ENCODE measurements around the gene BCR. TPM values are rescaled to one million over a fixed set of nuclear protein-coding genes. Genes with fewer than 3 reads are reported as not detected.

The BCR gene
- total and polyA plus RNA-seq, 2 of the 8 experiments (the other 6 are each of a cell fraction or from before 2014, with no cell fraction given), result 66.7 to 130 TPM

DNA sequence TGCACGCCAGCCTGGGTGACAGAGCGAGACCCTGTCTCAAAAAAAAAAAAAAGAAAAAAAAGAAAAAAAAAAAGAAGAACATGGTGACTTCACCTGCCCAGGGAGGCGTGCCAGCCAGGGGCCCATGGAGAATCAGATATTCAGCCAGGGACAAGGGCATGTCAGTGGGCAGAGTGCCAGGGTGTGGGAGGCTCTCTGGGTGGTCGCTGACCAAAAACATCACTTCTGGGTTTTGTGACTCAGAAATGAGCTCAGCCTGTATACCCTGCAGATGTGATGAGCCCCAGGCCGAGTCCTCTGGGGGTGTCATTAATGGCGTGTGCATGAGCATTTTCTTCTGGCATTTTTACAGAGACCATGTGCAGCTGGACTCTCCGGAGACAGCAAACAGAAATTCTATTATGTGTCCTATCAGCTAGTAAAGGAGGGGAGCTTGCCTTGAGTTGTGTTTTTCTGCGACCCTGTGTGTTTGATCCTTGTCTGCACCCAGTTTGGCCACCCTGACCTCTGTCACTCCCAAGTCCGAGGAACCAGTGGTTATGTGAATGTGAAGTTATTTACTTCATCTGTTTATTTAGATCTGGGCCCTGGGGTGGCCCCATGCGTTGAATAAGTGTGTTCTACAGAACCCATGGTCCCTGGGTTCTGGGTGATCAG, 53.6 kb downstream of the BCR start:
- H3K79me1 ChIP-seq (ENCODE audit: low read depth, low read length), result peaks cover 35% of the 10 kb centered on the region
- H2BK120ac ChIP-seq (replicated peaks; ENCODE audit: low read depth, low read length), result no peak overlapping the region
- no peak overlapping the region for H3K23ac ChIP-seq (ENCODE audit: insufficient read length)
- no peaks in the 10 kb centered on the region; a peak in 1 of 8 replicates for H3K36me3 ChIP-seq (ENCODE audit: control insufficient read depth in 2 of 4, insufficient read depth in 4 of 4, low read length in 3 of 4)
- H2AFZ ChIP-seq (ENCODE audit: low read length), result no peak overlapping the region
- H3K4me1 ChIP-seq (replicated peaks in 1 of 4; ENCODE audit: control insufficient read depth in 3 of 4, insufficient read depth in 4 of 4, low read length in 3 of 4), result peaks cover 24 to 52% (median 39%) of the 10 kb centered on the region in 4 experiments
- H2BK12ac ChIP-seq (ENCODE audit: low read depth, low read length), result no peak overlapping the region
- no peak overlapping the region for H4K8ac ChIP-seq (ENCODE audit: extremely low read depth, insufficient read depth, low read length)
- no peak overlapping the region for H3K4ac ChIP-seq (replicated peaks; ENCODE audit: insufficient read length, low read depth, low read length)
- 90% methylated on average over 10 of the region's 10 CpGs; no CpG with 5 or more reads in 1 of the 2 experiments for WGBS, 2 experiments (ENCODE audit: extremely low coverage in 1 of 2, insufficient coverage in 1 of 2, insufficient read length in 1 of 2, insufficient replicate concordance in 2 of 2, low coverage in 1 of 2, low lambda C conversion rate in 2 of 2, missing lambda C conversion rate in 1 of 2)
- H4K20me1 ChIP-seq (replicated peaks in 1 of 2; ENCODE audit: control insufficient read depth in 1 of 2, insufficient read depth in 2 of 2, low read length in 2 of 2), result peaks cover 12 to 18% of the 10 kb centered on the region in 2 experiments
- peaks cover 3% of the 10 kb centered on the region; the same call in 1 of the 2 replicates for H3K23me2 ChIP-seq (ENCODE audit: low read depth, low read length)
- H3K14ac ChIP-seq (ENCODE audit: insufficient read length), result no peak overlapping the region
- H3K4me3 ChIP-seq (ENCODE audit: extremely low read depth in 1 of 4, insufficient read depth in 2 of 4, low read depth in 3 of 4, low read length in 4 of 4), result no peak overlapping the region
- no peaks in the 10 kb centered on the region; a peak in 1 of 4 replicates for H3K9me3 ChIP-seq (ENCODE audit: insufficient read depth in 2 of 2, low read depth in 1 of 2, low read length in 1 of 2)
- ChIA-PET POLR2A (ENCODE audit: partially characterized antibody) (no interaction called here), CTCF (ENCODE audit: partially characterized antibody) (interaction anchor here (0.6 to 2.2 kb wide), 9 partner anchors 9 to 189 kb away, joined by 3 to 8 read pairs (median 4); no protein-coding TSS in a partner anchor)
- 0 out of 2 replicates have a peak overlapping the region, but pooled peaks have one; percentile 10 for H2BK5ac ChIP-seq (ENCODE audit: low read depth, low read length)
- no peak overlapping the region for H3K9ac ChIP-seq (replicated peaks in 1 of 4; ENCODE audit: extremely low read depth in 1 of 4, low read depth in 3 of 4, low read length in 3 of 4)
- no peak overlapping the region for H3K4me2 ChIP-seq (ENCODE audit: insufficient read depth in 1 of 2, low read depth in 2 of 2, low read length in 2 of 2)
- H4K91ac ChIP-seq (replicated peaks; ENCODE audit: insufficient read length, low read length), result no peak overlapping the region
- FAIRE-seq (no peak), DNase-seq (ENCODE audit: low read depth in 1 of 2, low spot score in 2 of 2) (no peak)
- H4K5ac ChIP-seq (ENCODE audit: insufficient read length, low read depth, low read length), result no peak overlapping the region
- no peak overlapping the region for H3K56ac ChIP-seq (replicated peaks; ENCODE audit: insufficient read length, low read depth, low read length)
- H3K79me2 ChIP-seq (ENCODE audit: control insufficient read depth in 1 of 2, insufficient read depth in 2 of 2, low read length in 2 of 2), result peaks cover 40 to 90% of the 10 kb centered on the region in 2 experiments
- no peak overlapping the region; the same call in 1 of the 2 replicates for H3K27ac ChIP-seq (ENCODE audit: low read depth, low read length)
- H3K18ac ChIP-seq (ENCODE audit: extremely low read depth, low read length), result no peak overlapping the region
- peak overlapping the region; percentile 18; the same call in 1 of the 2 replicates for H2BK15ac ChIP-seq (ENCODE audit: low read length)
- peak overlapping the region; percentile 43; the same call in 1 of the 2 replicates for H2AK5ac ChIP-seq (ENCODE audit: low read depth, low read length)
- no peaks in the 10 kb centered on the region for H3K27me3 ChIP-seq (replicated peaks in 1 of 4; ENCODE audit: control insufficient read depth in 3 of 4, extremely low read depth in 1 of 4, insufficient read depth in 3 of 4, low read length in 3 of 4)
- 0 out of 2 replicates have a peak overlapping the region, but pooled peaks have one; percentile 13 for H2BK20ac ChIP-seq (ENCODE audit: low read length)
- TF ChIP-seq TAF1 (IDR thresholded peaks at IDR 0.05; ENCODE audit: low read depth, low read length), result no peak
- TF ChIP-seq CTBP2 (IDR thresholded peaks at IDR 0.05; ENCODE audit: borderline replicate concordance, insufficient read depth, insufficient read length, low read length), result no peak
- TF ChIP-seq, protein P1, sequence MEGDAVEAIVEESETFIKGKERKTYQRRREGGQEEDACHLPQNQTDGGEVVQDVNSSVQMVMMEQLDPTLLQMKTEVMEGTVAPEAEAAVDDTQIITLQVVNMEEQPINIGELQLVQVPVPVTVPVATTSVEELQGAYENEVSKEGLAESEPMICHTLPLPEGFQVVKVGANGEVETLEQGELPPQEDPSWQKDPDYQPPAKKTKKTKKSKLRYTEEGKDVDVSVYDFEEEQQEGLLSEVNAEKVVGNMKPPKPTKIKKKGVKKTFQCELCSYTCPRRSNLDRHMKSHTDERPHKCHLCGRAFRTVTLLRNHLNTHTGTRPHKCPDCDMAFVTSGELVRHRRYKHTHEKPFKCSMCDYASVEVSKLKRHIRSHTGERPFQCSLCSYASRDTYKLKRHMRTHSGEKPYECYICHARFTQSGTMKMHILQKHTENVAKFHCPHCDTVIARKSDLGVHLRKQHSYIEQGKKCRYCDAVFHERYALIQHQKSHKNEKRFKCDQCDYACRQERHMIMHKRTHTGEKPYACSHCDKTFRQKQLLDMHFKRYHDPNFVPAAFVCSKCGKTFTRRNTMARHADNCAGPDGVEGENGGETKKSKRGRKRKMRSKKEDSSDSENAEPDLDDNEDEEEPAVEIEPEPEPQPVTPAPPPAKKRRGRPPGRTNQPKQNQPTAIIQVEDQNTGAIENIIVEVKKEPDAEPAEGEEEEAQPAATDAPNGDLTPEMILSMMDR (IDR thresholded peaks at IDR 0.05; ENCODE audit: control extremely low read depth in 1 of 3, insufficient read depth in 1 of 3, low read depth in 1 of 3, low read length in 3 of 3), result no peak
- TF ChIP-seq EGR1 (IDR thresholded peaks at IDR 0.05; ENCODE audit: borderline replicate concordance, low read depth, low read length), result no peak
- no peak for TF ChIP-seq SUZ12 (IDR thresholded peaks at IDR 0.05; ENCODE audit: low read length)
- no peak for TF ChIP-seq EZH2 (IDR thresholded peaks at IDR 0.05; ENCODE audit: low read depth, low read length, severe bottlenecking)
- no peak for TF ChIP-seq CHD2 (IDR thresholded peaks at IDR 0.05; ENCODE audit: low read length)
- no peak for TF ChIP-seq POLR2A (IDR thresholded peaks at IDR 0.05; ENCODE audit: control extremely low read depth in 1 of 2, low read depth in 2 of 2, low read length in 2 of 2)
- no peak for TF ChIP-seq SIRT6 (IDR thresholded peaks at IDR 0.05; ENCODE audit: low read length)
- no peak for TF ChIP-seq SP2 (IDR thresholded peaks at IDR 0.05; ENCODE audit: low read length)
- TF ChIP-seq CHD1 (IDR thresholded peaks at IDR 0.05; ENCODE audit: low read depth, low read length), result no peak

Data from H1 (cell line).